ENCODE data around the gene OCRL.

OCRL gene

DNA sequence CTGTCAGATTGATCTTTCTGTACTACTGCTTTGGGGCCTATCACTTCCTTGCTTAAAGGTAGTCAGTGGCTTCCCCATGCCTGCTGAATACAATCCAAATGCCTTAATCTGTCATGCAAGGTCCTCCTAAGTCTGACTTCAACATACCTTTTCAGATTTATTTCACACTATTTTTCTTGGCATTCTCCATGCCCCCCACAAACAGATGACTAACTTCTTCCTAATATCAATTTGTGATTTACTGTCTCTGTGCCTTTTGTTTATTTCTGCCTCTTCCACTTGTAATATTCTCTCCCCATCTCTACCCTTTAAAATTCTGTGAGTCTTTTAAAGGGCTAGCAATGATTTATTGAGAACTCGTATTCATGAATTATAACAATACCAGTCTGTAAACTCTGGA is 41.8 kb downstream of the OCRL start:
- TF ChIP-seq YY1 (IDR thresholded peaks at IDR 0.05; ENCODE audit: low read depth) (no peak), TEAD4 (IDR thresholded peaks at IDR 0.05) (no peak), RAD21 (IDR thresholded peaks at IDR 0.05; ENCODE audit: low read depth) (no peak), ZBTB7A (IDR thresholded peaks at IDR 0.05; ENCODE audit: low read depth) (no peak), CEBPB (IDR thresholded peaks at IDR 0.05) (no peak)
- TF ChIP-seq, protein P1, sequence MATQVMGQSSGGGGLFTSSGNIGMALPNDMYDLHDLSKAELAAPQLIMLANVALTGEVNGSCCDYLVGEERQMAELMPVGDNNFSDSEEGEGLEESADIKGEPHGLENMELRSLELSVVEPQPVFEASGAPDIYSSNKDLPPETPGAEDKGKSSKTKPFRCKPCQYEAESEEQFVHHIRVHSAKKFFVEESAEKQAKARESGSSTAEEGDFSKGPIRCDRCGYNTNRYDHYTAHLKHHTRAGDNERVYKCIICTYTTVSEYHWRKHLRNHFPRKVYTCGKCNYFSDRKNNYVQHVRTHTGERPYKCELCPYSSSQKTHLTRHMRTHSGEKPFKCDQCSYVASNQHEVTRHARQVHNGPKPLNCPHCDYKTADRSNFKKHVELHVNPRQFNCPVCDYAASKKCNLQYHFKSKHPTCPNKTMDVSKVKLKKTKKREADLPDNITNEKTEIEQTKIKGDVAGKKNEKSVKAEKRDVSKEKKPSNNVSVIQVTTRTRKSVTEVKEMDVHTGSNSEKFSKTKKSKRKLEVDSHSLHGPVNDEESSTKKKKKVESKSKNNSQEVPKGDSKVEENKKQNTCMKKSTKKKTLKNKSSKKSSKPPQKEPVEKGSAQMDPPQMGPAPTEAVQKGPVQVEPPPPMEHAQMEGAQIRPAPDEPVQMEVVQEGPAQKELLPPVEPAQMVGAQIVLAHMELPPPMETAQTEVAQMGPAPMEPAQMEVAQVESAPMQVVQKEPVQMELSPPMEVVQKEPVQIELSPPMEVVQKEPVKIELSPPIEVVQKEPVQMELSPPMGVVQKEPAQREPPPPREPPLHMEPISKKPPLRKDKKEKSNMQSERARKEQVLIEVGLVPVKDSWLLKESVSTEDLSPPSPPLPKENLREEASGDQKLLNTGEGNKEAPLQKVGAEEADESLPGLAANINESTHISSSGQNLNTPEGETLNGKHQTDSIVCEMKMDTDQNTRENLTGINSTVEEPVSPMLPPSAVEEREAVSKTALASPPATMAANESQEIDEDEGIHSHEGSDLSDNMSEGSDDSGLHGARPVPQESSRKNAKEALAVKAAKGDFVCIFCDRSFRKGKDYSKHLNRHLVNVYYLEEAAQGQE (IDR thresholded peaks at IDR 0.05; ENCODE audit: low read depth): no peak

DNA sequence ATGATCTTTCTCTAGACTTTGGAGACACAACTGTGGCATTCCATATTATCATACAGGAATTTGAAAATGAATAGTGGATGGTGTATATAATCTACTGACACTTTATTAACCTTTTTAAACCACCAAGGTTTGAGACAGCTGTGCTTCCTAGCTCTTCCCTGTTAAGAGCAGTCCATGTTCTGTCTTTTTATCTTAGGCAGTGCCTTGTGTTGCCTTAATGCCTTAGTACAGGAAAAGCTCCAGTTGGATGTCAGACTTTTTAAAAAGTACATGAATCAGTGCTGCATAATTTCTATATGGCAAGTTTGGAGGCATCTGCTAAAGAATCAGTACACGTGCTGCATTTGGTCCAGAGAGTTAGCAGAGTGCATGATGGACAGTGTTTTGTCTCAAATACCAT is 45.1 kb downstream of the OCRL start:
- TF ChIP-seq, protein P1 (IDR thresholded peaks at IDR 0.05; ENCODE audit: low read depth): no peak
- TF ChIP-seq NFIC (IDR thresholded peaks at IDR 0.05): no peak
- TF ChIP-seq RAD21 (IDR thresholded peaks at IDR 0.05; ENCODE audit: low read depth): no peak
- TF ChIP-seq TAF1 (IDR thresholded peaks at IDR 0.05; ENCODE audit: low read depth): no peak
- TF ChIP-seq EGR1 (IDR thresholded peaks at IDR 0.05): no peak
- TF ChIP-seq CREB1 (IDR thresholded peaks at IDR 0.05; ENCODE audit: low read depth): no peak
- TF ChIP-seq YY1 (IDR thresholded peaks at IDR 0.05; ENCODE audit: low read depth): no peak
- TF ChIP-seq, protein P2, sequence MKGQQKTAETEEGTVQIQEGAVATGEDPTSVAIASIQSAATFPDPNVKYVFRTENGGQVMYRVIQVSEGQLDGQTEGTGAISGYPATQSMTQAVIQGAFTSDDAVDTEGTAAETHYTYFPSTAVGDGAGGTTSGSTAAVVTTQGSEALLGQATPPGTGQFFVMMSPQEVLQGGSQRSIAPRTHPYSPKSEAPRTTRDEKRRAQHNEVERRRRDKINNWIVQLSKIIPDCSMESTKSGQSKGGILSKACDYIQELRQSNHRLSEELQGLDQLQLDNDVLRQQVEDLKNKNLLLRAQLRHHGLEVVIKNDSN (IDR thresholded peaks at IDR 0.05): no peak
- TF ChIP-seq TEAD4 (IDR thresholded peaks at IDR 0.05): no peak
- TF ChIP-seq ZBTB7A (IDR thresholded peaks at IDR 0.05; ENCODE audit: low read depth): no peak
- TF ChIP-seq, protein P3, sequence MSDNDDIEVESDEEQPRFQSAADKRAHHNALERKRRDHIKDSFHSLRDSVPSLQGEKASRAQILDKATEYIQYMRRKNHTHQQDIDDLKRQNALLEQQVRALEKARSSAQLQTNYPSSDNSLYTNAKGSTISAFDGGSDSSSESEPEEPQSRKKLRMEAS (IDR thresholded peaks at IDR 0.05): no peak
- TF ChIP-seq TCF12 (IDR thresholded peaks at IDR 0.05; ENCODE audit: low read depth): no peak
- TF ChIP-seq CEBPB (IDR thresholded peaks at IDR 0.05): no peak
- no peak for TF ChIP-seq EP300 (IDR thresholded peaks at IDR 0.05; ENCODE audit: borderline replicate concordance)

DNA sequence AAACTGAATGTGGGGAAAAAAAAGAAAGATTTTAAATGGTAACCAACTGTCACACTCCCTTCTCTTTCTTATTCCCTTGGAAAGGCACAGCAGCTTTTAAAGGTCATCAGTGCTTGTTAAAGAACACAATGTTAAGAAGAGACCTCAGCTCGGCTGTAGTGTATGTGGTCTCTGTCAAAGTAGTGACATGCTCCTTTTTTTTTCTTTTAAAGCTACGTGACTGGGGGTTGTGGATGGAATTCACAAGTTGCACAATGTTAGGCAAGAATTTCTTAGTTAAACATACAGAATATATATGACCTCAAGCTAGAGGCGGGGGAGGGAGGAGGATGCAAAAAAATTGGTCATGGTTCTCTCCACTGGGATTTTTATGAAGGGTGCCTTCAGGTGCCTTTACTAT is 45.6 kb downstream of the OCRL start:
- TF ChIP-seq YY1 (IDR thresholded peaks at IDR 0.05; ENCODE audit: low read depth): no peak

DNA sequence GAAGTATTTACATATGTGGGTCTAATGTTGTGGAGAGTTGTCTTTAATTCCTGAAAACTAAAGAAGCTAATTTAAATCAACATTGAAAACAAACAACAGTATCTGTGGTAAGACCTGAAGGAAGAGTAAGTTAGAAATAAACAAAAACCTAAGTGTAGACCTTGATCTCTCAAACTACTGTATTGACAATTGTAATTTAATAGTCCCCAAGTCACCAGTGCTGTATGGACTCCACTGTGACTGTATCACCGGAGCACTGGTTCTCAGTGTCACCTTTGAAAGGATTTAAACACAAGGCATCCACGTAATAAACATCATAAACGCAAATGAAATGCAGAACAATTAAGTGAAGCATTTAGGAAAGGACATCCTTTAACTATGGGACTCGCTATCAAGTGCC is 46.4 kb downstream of the OCRL start:
- TF ChIP-seq, protein P1 (IDR thresholded peaks at IDR 0.05; ENCODE audit: low read depth): no peak
- TF ChIP-seq NFIC (IDR thresholded peaks at IDR 0.05): no peak
- TF ChIP-seq TEAD4 (IDR thresholded peaks at IDR 0.05): no peak
- TF ChIP-seq, protein P2 (IDR thresholded peaks at IDR 0.05): no peak
- TF ChIP-seq FOXM1 (IDR thresholded peaks at IDR 0.05; ENCODE audit: borderline replicate concordance, low read depth): no peak
- no peak for TF ChIP-seq CREB1 (IDR thresholded peaks at IDR 0.05; ENCODE audit: low read depth)
- TF ChIP-seq, protein P3 (IDR thresholded peaks at IDR 0.05): no peak
- no peak for TF ChIP-seq EP300 (IDR thresholded peaks at IDR 0.05; ENCODE audit: borderline replicate concordance)
- no peak for TF ChIP-seq EGR1 (IDR thresholded peaks at IDR 0.05)
- TF ChIP-seq TCF12 (IDR thresholded peaks at IDR 0.05; ENCODE audit: low read depth): no peak
- no peak for TF ChIP-seq TAF1 (IDR thresholded peaks at IDR 0.05; ENCODE audit: low read depth)
- TF ChIP-seq YY1 (IDR thresholded peaks at IDR 0.05; ENCODE audit: low read depth): no peak
- no peak for TF ChIP-seq RAD21 (IDR thresholded peaks at IDR 0.05; ENCODE audit: low read depth)
- TF ChIP-seq CEBPB (IDR thresholded peaks at IDR 0.05): no peak

DNA sequence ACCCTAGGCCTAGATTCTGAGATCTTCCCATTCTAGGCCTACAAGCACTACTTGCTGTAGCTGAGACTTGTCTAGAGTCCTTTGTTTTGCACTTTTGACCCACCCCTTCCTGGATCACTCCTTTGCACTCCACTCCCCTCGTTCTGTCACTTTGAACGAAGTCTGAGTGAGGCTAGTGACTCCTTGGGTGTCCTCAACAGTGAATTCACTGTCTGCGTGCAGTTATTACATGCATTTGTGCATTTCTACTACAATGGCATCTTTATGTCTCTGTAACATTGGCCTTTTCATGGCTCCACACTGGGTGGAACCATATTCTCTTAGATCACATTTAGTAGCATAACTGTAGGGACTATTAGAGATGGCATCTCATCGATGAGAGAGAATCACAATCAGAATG is 50.5 kb downstream of the OCRL start:
- TF ChIP-seq ZBTB7A (IDR thresholded peaks at IDR 0.05; ENCODE audit: low read depth) (no peak), TEAD4 (IDR thresholded peaks at IDR 0.05) (no peak), EP300 (IDR thresholded peaks at IDR 0.05; ENCODE audit: borderline replicate concordance) (no peak), NFIC (IDR thresholded peaks at IDR 0.05) (no peak), YY1 (IDR thresholded peaks at IDR 0.05; ENCODE audit: low read depth) (no peak), FOXM1 (IDR thresholded peaks at IDR 0.05; ENCODE audit: borderline replicate concordance, low read depth) (no peak), CEBPB (IDR thresholded peaks at IDR 0.05) (no peak), TCF12 (IDR thresholded peaks at IDR 0.05; ENCODE audit: low read depth) (no peak)
- TF ChIP-seq, protein P1 (IDR thresholded peaks at IDR 0.05; ENCODE audit: low read depth): no peak
- TF ChIP-seq, protein P3 (IDR thresholded peaks at IDR 0.05): no peak
